ENCODE measurements around the gene NOL4L. TPM values are rescaled to one million over a fixed set of nuclear protein-coding genes. Genes with fewer than 3 reads are reported as not detected.

The NOL4L gene
- total RNA-seq, 1 donor from 2014 or later: 27.8 TPM

- intact Hi-C loops (cut with micrococcal nuclease): loop anchor here (5.0 kb wide), 1 partner anchor 281 kb away; the partner anchor contains the start of genes PLAGL2 and POFUT1
These were observed 96.9 kb downstream of the NOL4L start for GRCh38 chr20:32488066-32488838.

- intact Hi-C loops (cut with micrococcal nuclease): loop anchor here (5.0 kb wide), 1 partner anchor 280 kb away; the partner anchor contains the start of genes PLAGL2 and POFUT1
These were observed 97.8 kb downstream of the NOL4L start for GRCh38 chr20:32487381-32487780.

- intact Hi-C loops (cut with micrococcal nuclease): loop anchor here (2.0 to 5.0 kb wide), 3 partner anchors 51 to 279 kb away; partner anchors contain the start of genes ASXL1, PLAGL2 and POFUT1
These were observed 99.2 kb downstream of the NOL4L start for GRCh38 chr20:32485770-32486478.

- intact Hi-C loops (cut with micrococcal nuclease): loop anchor here (2.0 to 5.0 kb wide), 3 partner anchors 52 to 278 kb away; partner anchors contain the start of genes ASXL1, PLAGL2 and POFUT1
These were observed 100.0 kb downstream of the NOL4L start for GRCh38 chr20:32484958-32485769.

GRCh38 chr20:32484225-32484957, 100.7 kb downstream of the NOL4L start:
- intact Hi-C loops (cut with micrococcal nuclease): loop anchor here (2.0 kb wide), 2 partner anchors 52 to 126 kb away; partner anchors contain the start of gene ASXL1

- intact Hi-C loops (cut with micrococcal nuclease): loop anchor here (2.0 kb wide), 2 partner anchors 53 to 125 kb away; partner anchors contain the start of gene ASXL1
These were observed 101.5 kb downstream of the NOL4L start for GRCh38 chr20:32483351-32484224.

- intact Hi-C loops (cut with micrococcal nuclease): no loop called here
These were observed 102.5 kb downstream of the NOL4L start for GRCh38 chr20:32482442-32483261.

GRCh38 chr20:32482143-32482441, 103.0 kb downstream of the NOL4L start:
- intact Hi-C loops (cut with micrococcal nuclease): no loop called here

- intact Hi-C loops (cut with micrococcal nuclease): no loop called here
These were observed 103.6 kb downstream of the NOL4L start for GRCh38 chr20:32481311-32482142.

- intact Hi-C loops (cut with micrococcal nuclease): no loop called here
These were observed 104.5 kb downstream of the NOL4L start for GRCh38 chr20:32480371-32481241.

GRCh38 chr20:32479697-32480171, 105.4 kb downstream of the NOL4L start:
- intact Hi-C loops (cut with micrococcal nuclease): no loop called here

- intact Hi-C loops (cut with micrococcal nuclease): no loop called here
These were observed 106.1 kb downstream of the NOL4L start for GRCh38 chr20:32479012-32479411.

- intact Hi-C loops (cut with micrococcal nuclease): no loop called here
These were observed 106.6 kb downstream of the NOL4L start for GRCh38 chr20:32478576-32478975.

- intact Hi-C loops (cut with micrococcal nuclease): no loop called here
These were observed 107.3 kb downstream of the NOL4L start for GRCh38 chr20:32477594-32478512.

GRCh38 chr20:32476684-32477593, 108.2 kb downstream of the NOL4L start:
- intact Hi-C loops (cut with micrococcal nuclease): no loop called here
